HS-27A (cell line): ENCODE results near the gene ADAM23.

ENCODE experiments used
- DNase-seq: peaks from one replicate; pipeline ENCODE4 v3.0.0-alpha.2; 2012; ENCODE audit warnings: low read depth, missing footprints

ADAM23 gene

GRCh38 chr2:206511283-206511682, 68.0 kb downstream of the ADAM23 start:
- no peak for DNase-seq

- DNase-seq, result no peak
Observed at GRCh38 chr2:206512999-206513398, 69.7 kb downstream of the ADAM23 start.

- no peak for DNase-seq
Observed at GRCh38 chr2:206515580-206515979, 72.2 kb downstream of the ADAM23 start.

GRCh38 chr2:206518997-206519396, 75.7 kb downstream of the ADAM23 start:
- DNase-seq, result no peak

GRCh38 chr2:206520450-206520849, 77.1 kb downstream of the ADAM23 start:
- DNase-seq, result no peak

GRCh38 chr2:206521115-206521514, 77.8 kb downstream of the ADAM23 start:
- DNase-seq, result no peak

GRCh38 chr2:206521612-206522011, 78.3 kb downstream of the ADAM23 start:
- DNase-seq, result no peak

- no peak for DNase-seq
Observed at GRCh38 chr2:206526416-206526815, 83.1 kb downstream of the ADAM23 start.

GRCh38 chr2:206527153-206527552, 83.8 kb downstream of the ADAM23 start:
- DNase-seq, result no peak

- DNase-seq, result no peak
Observed at GRCh38 chr2:206530727-206531126, 87.4 kb downstream of the ADAM23 start.

- no peak for DNase-seq
Observed at GRCh38 chr2:206531996-206532543, 88.7 kb downstream of the ADAM23 start.

- DNase-seq, result no peak
Observed at GRCh38 chr2:206533977-206534376, 90.6 kb downstream of the ADAM23 start.

GRCh38 chr2:206535260-206535986, 92.1 kb downstream of the ADAM23 start:
- no peak for DNase-seq

- DNase-seq, result no peak
Observed at GRCh38 chr2:206540757-206541156, 97.4 kb downstream of the ADAM23 start.

GRCh38 chr2:206543073-206543472, 99.7 kb downstream of the ADAM23 start:
- no peak for DNase-seq

- no peak for DNase-seq
Observed at GRCh38 chr2:206548383-206548782, 105.1 kb downstream of the ADAM23 start.

- DNase-seq, result no peak
Observed at GRCh38 chr2:206555721-206556120, 112.4 kb downstream of the ADAM23 start.

GRCh38 chr2:206556357-206556949, 113.1 kb downstream of the ADAM23 start:
- peak; percentile 2 for DNase-seq

- DNase-seq, result no peak
Observed at GRCh38 chr2:206557321-206557720, 114.0 kb downstream of the ADAM23 start.

- no peak for DNase-seq
Observed at GRCh38 chr2:206558492-206558891, 115.2 kb downstream of the ADAM23 start.

- no peak for DNase-seq
Observed at GRCh38 chr2:206561962-206562361, 118.6 kb downstream of the ADAM23 start.

- no peak for DNase-seq
Observed at GRCh38 chr2:206562375-206562774, 119.0 kb downstream of the ADAM23 start.

- no peak for DNase-seq
Observed at GRCh38 chr2:206563374-206563773, 120.0 kb downstream of the ADAM23 start.

GRCh38 chr2:206565666-206566065, 122.3 kb downstream of the ADAM23 start:
- DNase-seq, result no peak
